K562 treated with DMSO at 1 percent for 12 hours (cell line): ENCODE data around the gene CRYGB. TPM values are rescaled to one million over a fixed set of nuclear protein-coding genes. Genes with fewer than 3 reads are reported as not detected.

Experiments used
- total RNA-seq: library from RNA; unstranded; fragments of 300-600 nt; gene quantifications from 2 replicates; pipeline ENCODE4 v1.2.3, GENCODE V29; 2022; ENCODE audit not compliant: insufficient read depth

The CRYGB gene
- total RNA-seq = not detected in 2 replicates

GRCh38 chr2:208146006-208146405 lies at the start of gene CRYGB:
Gene CRYGB, minus strand, starts transcription at chr2:208146158. Its CDS starts 38 bp downstream, at chr2:208146120.

GRCh38 chr2:208189810-208190503 lies 44.0 kb upstream of the CRYGB start, which contains the start of gene C2orf80:
Gene C2orf80, minus strand, starts transcription at chr2:208190030. Its CDS starts 3,044 bp downstream, at chr2:208186986.

GRCh38 chr2:208163489-208163888 lies 17.5 kb upstream of the CRYGB start, which contains the start of gene CRYGA:
Gene CRYGA, minus strand, starts transcription at chr2:208163589. Its CDS starts 33 bp downstream, at chr2:208163556.

GRCh38 chr2:208129744-208130711 lies 15.9 kb downstream of the CRYGB start, which contains the start of gene CRYGC:
Gene CRYGC, minus strand, starts transcription at chr2:208129828. Its CDS starts 36 bp downstream, at chr2:208129792.

GRCh38 chr2:208124013-208124715 lies 21.8 kb downstream of the CRYGB start, which contains the start of gene CRYGD:
Gene CRYGD, minus strand, starts transcription at chr2:208124524. Its CDS starts 51 bp downstream, at chr2:208124473.

Other genes starting within 250 kb of the CRYGB start
- gene PLEKHM3, start 120.6 kb downstream of the CRYGB start, total RNA-seq = 0.41 and 2.9 TPM in 2 replicates
- not detected in 2 replicates for gene CRYGD, start 21.6 kb downstream of the CRYGB start, total RNA-seq
- gene CRYGC, start 16.3 kb downstream of the CRYGB start, total RNA-seq = not detected in 2 replicates
- not detected in 2 replicates for gene CRYGA, start 17.4 kb upstream of the CRYGB start, total RNA-seq
- not detected in 2 replicates for gene C2orf80, start 43.9 kb upstream of the CRYGB start, total RNA-seq
- 104 and 195 TPM in 2 replicates for gene IDH1, start 108.9 kb upstream of the CRYGB start, total RNA-seq
- gene PIKFYVE, start 120.1 kb upstream of the CRYGB start, total RNA-seq = 2.1 and 14.3 TPM in 2 replicates